Measurements from ENCODE around the gene PIH1D1. TPM values are rescaled to one million over a fixed set of nuclear protein-coding genes. Genes with fewer than 3 reads are reported as not detected.
A peak's percentile ranks its signal among the peaks of the same experiment; 100 is the strongest.

The PIH1D1 gene
- total and polyA plus RNA-seq, 2 of the 8 experiments (the other 6 are each of a cell fraction or from before 2014, with no cell fraction given) = 146 to 195 TPM

- FAIRE-seq = no peak
- ChIA-PET CTCF (ENCODE audit: partially characterized antibody) (interaction anchor here (0.7 to 1.5 kb wide), 6 partner anchors 28 to 59 kb away, joined by 3 to 4 read pairs (median 4); partner anchors contain the start of gene RCN3), POLR2A (ENCODE audit: partially characterized antibody) (interaction anchor here (0.6 to 2.3 kb wide), 17 partner anchors 14 to 1649 kb away, joined by 3 to 6 read pairs (median 3); partner anchors contain the start of genes RCN3 and SCAF1)
- TF ChIP-seq TBP (IDR thresholded peaks at IDR 0.05; ENCODE audit: low read depth, low read length) (no peak), SP1 (IDR thresholded peaks at IDR 0.05; ENCODE audit: low read depth, low read length) (peak; percentile 54; the same call in 1 of the 2 replicates), CHD2 (IDR thresholded peaks at IDR 0.05; ENCODE audit: low read length) (no peak), CTCF (IDR thresholded peaks at IDR 0.05; ENCODE audit: control extremely low read depth in 1 of 3, insufficient read depth in 1 of 3, low read depth in 1 of 3, low read length in 3 of 3) (no peak), TEAD4 (IDR thresholded peaks at IDR 0.05; ENCODE audit: low read depth, low read length) (no peak), NRF1 (IDR thresholded peaks at IDR 0.05; ENCODE audit: low read depth, low read length) (no peak), USF2 (IDR thresholded peaks at IDR 0.05; ENCODE audit: low read length) (no peak), TAF1 (IDR thresholded peaks at IDR 0.05; ENCODE audit: low read depth, low read length) (no peak), POLR2AphosphoS5 (IDR thresholded peaks at IDR 0.05; ENCODE audit: low read depth, low read length) (peak; percentile 60)
Measured at GRCh38 chr19:49499030-49499670, 47.5 kb upstream of the PIH1D1 start.

More at GRCh38 chr19:49499030-49499670, 47.5 kb upstream of the PIH1D1 start:
- WGBS, 2 experiments (ENCODE audit: extremely low coverage in 1 of 2, insufficient coverage in 1 of 2, insufficient read length in 1 of 2, insufficient replicate concordance in 2 of 2, low coverage in 1 of 2, low lambda C conversion rate in 2 of 2, missing lambda C conversion rate in 1 of 2) = 95% methylated on average over 14 of the region's 19 CpGs; no CpG with 5 or more reads in 1 of the 2 experiments
- Histone ChIP-seq H3K14ac (ENCODE audit: insufficient read length) (no peak overlapping the region), H2BK120ac (replicated peaks; ENCODE audit: low read depth, low read length) (no peak overlapping the region), H2BK15ac (ENCODE audit: low read length) (no peak overlapping the region), H3K4me2 (ENCODE audit: insufficient read depth in 1 of 2, low read depth in 2 of 2, low read length in 2 of 2) (peak overlapping the region; percentile 95 to 97; a peak in 3 of 4 replicates), H4K91ac (replicated peaks; ENCODE audit: insufficient read length, low read length) (no peak overlapping the region), H3K27me3 (replicated peaks in 1 of 4; ENCODE audit: control insufficient read depth in 3 of 4, extremely low read depth in 1 of 4, insufficient read depth in 3 of 4, low read length in 3 of 4) (no peaks in the 10 kb centered on the region), H3K79me2 (ENCODE audit: control insufficient read depth in 1 of 2, insufficient read depth in 2 of 2, low read length in 2 of 2) (peaks cover 0 to 22% of the 10 kb centered on the region in 2 experiments; a peak in 2 of 4 replicates), H2BK5ac (ENCODE audit: low read depth, low read length) (peak overlapping the region; percentile 44; the same call in 1 of the 2 replicates), H3K18ac (ENCODE audit: extremely low read depth, low read length) (no peak overlapping the region), H3K4ac (replicated peaks; ENCODE audit: insufficient read length, low read depth, low read length) (no peak overlapping the region), H2AK5ac (ENCODE audit: low read depth, low read length) (no peak overlapping the region), H3K9me3 (ENCODE audit: insufficient read depth in 2 of 2, low read depth in 1 of 2, low read length in 1 of 2) (no peaks in the 10 kb centered on the region), H3K4me3 (ENCODE audit: extremely low read depth in 1 of 4, insufficient read depth in 2 of 4, low read depth in 3 of 4, low read length in 4 of 4) (0 out of 8 replicates have a peak overlapping the region, but pooled peaks of 1 of the 4 experiments have one; percentile 13), H3K9ac (replicated peaks in 1 of 4; ENCODE audit: extremely low read depth in 1 of 4, low read depth in 3 of 4, low read length in 3 of 4) (no peak overlapping the region; a peak in 1 of 7 replicates), H4K5ac (ENCODE audit: insufficient read length, low read depth, low read length) (no peak overlapping the region), H3K23ac (ENCODE audit: insufficient read length) (no peak overlapping the region), H2AFZ (ENCODE audit: low read length) (no peak overlapping the region), H2BK20ac (ENCODE audit: low read length) (no peak overlapping the region), H2BK12ac (ENCODE audit: low read depth, low read length) (no peak overlapping the region), H3K23me2 (ENCODE audit: low read depth, low read length) (peaks cover 9% of the 10 kb centered on the region; the same call in 1 of the 2 replicates), H3K56ac (replicated peaks; ENCODE audit: insufficient read length, low read depth, low read length) (no peak overlapping the region), H4K8ac (ENCODE audit: extremely low read depth, insufficient read depth, low read length) (no peak overlapping the region; the same call in 1 of the 2 replicates), H3K36me3 (ENCODE audit: control insufficient read depth in 2 of 4, insufficient read depth in 4 of 4, low read length in 3 of 4) (peaks cover 19 to 33% (median 23%) of the 10 kb centered on the region in 4 experiments), H3K4me1 (replicated peaks in 1 of 4; ENCODE audit: control insufficient read depth in 3 of 4, insufficient read depth in 4 of 4, low read length in 3 of 4) (peaks cover 0 to 32% (median 23%) of the 10 kb centered on the region in 4 experiments; a peak in 6 of 7 replicates), H3K27ac (ENCODE audit: low read depth, low read length) (no peak overlapping the region), H4K20me1 (replicated peaks in 1 of 2; ENCODE audit: control insufficient read depth in 1 of 2, insufficient read depth in 2 of 2, low read length in 2 of 2) (peaks cover 15 to 18% of the 10 kb centered on the region in 2 experiments), H3K79me1 (ENCODE audit: low read depth, low read length) (peaks cover 11% of the 10 kb centered on the region)
- no peak for DNase-seq (ENCODE audit: low read depth in 1 of 2, low spot score in 2 of 2)

Measured in H1 (cell line).